MV-4-11 (cell line): Measurements from ENCODE around the gene RNASEL.
"Not testable (repeated sequence)": the region's sequence is repeated elsewhere in the genome, so short reads cannot be mapped to it uniquely, and the experiment has no call there.

ENCODE experiments used
- DNase-seq: peaks from one replicate; lab custom pipeline; 2025; lab: John Stamatoyannopoulos, UW

RNASEL gene

DNA sequence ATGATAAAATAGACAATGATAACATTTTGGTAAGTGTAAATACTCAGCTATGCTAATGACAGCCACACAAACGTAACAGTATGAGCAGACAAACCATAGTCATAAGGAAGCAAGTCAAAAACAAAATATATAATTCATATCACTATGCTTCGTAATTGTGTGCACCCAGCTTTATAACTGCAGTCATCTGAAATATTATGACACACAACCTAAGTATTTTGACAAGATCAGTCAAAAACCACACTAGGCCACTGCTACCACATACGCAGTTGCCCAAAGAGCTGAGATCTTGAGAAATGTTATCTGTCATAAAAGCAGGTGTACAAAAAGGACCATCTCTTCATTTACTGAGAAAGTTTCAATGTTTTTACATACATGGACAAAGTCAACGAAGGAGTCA is 26.0 kb downstream of the RNASEL start:
- peak; percentile 63 for DNase-seq

- DNase-seq: no peak
Measured at GRCh38 chr1:182561456-182561855, 27.6 kb downstream of the RNASEL start.

DNA sequence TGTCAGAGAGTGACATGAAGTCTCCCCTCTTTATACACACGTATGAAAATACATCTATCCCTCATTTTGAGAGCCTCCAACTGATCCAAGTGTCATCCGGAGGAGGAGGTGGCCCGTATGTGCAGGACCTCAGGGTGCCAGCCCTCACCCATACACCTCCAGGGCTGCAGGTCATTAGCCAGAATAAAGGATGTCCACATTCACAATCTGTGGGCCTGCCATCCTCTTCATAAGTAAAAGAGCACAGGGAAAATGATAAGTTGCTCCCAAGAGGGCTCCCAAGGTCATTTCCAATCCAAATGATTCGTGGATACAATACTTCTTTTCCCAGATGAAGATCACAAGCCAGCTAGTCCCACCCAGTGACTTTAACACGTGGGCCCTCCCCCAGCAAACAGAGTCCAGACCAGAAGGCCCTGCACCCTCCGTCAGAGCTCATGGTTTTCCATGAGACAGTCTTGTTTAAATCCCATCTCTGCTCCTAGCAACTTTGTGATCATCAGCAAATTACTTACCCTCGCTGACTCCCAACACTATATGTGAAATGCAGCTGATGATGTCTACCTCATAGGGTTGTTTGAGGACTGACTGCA is 28.6 kb downstream of the RNASEL start:
- no peak for DNase-seq

DNA sequence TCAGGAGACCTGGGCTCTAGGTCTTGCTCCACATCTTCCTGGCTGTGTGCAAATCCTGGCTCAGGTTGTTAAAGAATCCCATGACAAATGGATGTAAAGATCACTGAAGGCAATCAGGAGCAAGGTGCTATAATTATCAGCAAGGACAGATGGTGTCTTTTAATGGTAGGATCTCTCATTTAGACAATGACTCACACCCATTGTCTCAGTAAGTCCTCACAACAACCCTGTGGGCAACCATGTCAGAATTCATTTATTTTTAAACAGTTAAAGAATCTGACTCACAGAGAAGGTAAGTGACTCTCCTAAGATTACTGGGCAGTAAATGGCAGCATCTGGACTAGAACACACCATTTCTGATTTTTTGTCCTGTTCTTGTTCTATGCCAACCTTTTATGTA is 32.8 kb downstream of the RNASEL start:
- DNase-seq: peak; percentile 23

GRCh38 chr1:182555493-182555892 is 33.6 kb downstream of the RNASEL start:
- no peak for DNase-seq

GRCh38 chr1:182552527-182552926 is 36.5 kb downstream of the RNASEL start:
- no peak for DNase-seq

GRCh38 chr1:182549811-182550210 is 39.2 kb downstream of the RNASEL start:
- DNase-seq: no peak

GRCh38 chr1:182549346-182549745 is 39.7 kb downstream of the RNASEL start:
- no peak for DNase-seq

DNA sequence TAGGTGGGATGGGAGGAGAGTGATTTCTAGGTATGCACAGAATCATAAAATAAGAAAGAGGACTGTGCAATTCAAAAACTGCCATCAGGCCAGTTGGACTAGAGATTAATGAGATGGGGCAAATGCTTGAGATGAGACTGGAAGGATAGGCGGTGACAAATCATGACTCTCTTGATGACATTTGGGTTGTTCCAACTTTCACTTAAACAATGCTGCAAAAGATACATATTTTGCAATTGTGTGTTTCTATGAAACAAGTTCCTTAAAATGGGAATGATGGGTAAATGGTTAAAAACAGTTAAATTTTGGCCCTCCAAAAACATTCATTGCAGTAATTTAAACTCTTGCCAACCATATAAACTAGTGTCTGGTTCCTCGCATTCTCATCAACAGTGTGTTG is 55.2 kb downstream of the RNASEL start:
- DNase-seq: peak; percentile 50

DNA sequence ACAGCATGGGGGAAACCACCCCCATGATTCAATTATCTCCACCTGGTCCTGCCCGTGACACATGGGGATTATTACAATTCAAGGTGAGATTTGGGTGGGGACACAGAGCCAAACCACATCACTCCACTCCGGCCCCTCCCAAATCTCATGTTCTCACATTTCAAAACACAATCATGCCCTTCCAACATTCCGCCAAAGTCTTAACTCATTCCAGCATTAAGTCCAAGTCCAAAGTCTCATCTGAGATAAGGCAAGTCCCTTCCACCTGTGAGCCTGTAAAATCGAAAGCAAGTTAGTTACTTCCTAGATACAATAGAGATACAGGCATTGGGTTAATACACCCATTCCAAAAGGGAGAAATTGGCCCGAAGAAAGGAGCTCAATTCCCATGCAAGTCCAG is 60.9 kb downstream of the RNASEL start:
- not testable (repeated sequence) for DNase-seq

DNA sequence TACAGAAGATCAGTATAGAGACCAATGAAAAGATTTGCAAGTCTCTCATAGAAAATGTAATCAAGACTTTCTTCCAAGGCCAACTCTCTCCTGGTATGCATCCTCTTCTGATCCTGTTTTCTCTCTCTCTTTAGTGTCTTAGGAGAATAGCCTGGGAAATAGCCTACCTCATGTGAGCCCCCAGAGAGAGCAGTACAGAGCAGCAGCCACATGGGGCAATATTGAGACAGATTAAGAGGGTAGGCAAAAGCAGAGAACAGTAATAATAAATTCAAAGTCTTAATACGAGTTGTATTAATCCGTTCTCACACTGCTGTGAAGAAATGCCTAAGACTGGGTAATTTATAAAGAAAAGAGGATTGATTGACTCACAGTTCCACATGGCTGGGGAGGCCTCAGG is 61.4 kb downstream of the RNASEL start:
- no peak for DNase-seq

GRCh38 chr1:182525342-182525741 is 63.7 kb downstream of the RNASEL start:
- DNase-seq: no peak
